Activated naive CD4-positive, alpha-beta T cell treated with anti-CD3 and anti-CD28 coated beads, Interleukin-2, amount 50 U/mL, for 72 hours (primary cell): ENCODE data around the gene SCYGR8. TPM values are rescaled to one million over a fixed set of nuclear protein-coding genes. Genes with fewer than 3 reads are reported as not detected.
"Not testable (repeated sequence)": the region's sequence is repeated elsewhere in the genome, so short reads cannot be mapped to it uniquely, and the experiment has no call there.

Source experiments
- ATAC-seq, 2 donors: fragments of 150-1000 bp; cut with Tn5 transposase; 2 replicates each; pipeline ENCODE4 v1.10.0; 2021; ENCODE audit warnings: mild to moderate bottlenecking in 2 of 2, moderate library complexity in 2 of 2
- DNase-seq, 2 donors: peaks; one replicate each; pipeline ENCODE4 v3.0.0; 2021 to 2022; ENCODE audit warnings: low spot score in 2 of 2
- H3K27ac Mint-ChIP-seq, 2 donors: one replicate each; pipeline ENCODE4 v1.8.0; 2022; ENCODE audit warnings: mild to moderate bottlenecking in 2 of 2, mixed read lengths in 2 of 2
- H3K36me3 Mint-ChIP-seq, 2 donors: one replicate each; pipeline ENCODE4 v1.8.0; 2022; ENCODE audit warnings: mixed read lengths in 2 of 2
- H3K9me3 Mint-ChIP-seq, 2 donors: one replicate each; pipeline ENCODE4 v1.8.0; 2022; ENCODE audit warnings: mixed read lengths in 2 of 2
- total RNA-seq, 2 donors: library from RNA; stranded (reverse); gene quantifications; one replicate each; pipeline ENCODE4 v1.2.3, GENCODE V29; 2022

The SCYGR8 gene
- total RNA-seq: not detected

GRCh38 chr2:227745594-227745993 lies at the start of gene SCYGR8:
Gene SCYGR8, plus strand, starts transcription at chr2:227745894. Its CDS starts 0 bp downstream, at chr2:227745894.
- no peaks in the 10 kb centered on the region for H3K9me3 Mint-ChIP-seq
- no peak for ATAC-seq

GRCh38 chr2:227696990-227697679 lies 48.6 kb upstream of the SCYGR8 start:
- ATAC-seq (no peak), DNase-seq (no peak)
- Mint-ChIP-seq H3K9me3 (no peaks in the 10 kb centered on the region), H3K27ac (no peak overlapping the region), H3K36me3 (no peaks in the 10 kb centered on the region)

More at GRCh38 chr2:227745594-227745993, at the start of gene SCYGR8:
- no peak within 1 kb of the TSS for H3K27ac Mint-ChIP-seq
- no peak for DNase-seq
- H3K36me3 Mint-ChIP-seq: no peaks in the 10 kb centered on the region

- H3K9me3 Mint-ChIP-seq: no peaks in the 10 kb centered on the region
- H3K27ac Mint-ChIP-seq: no peak overlapping the region
- ATAC-seq: no peak
- H3K36me3 Mint-ChIP-seq: no peaks in the 10 kb centered on the region
- DNase-seq: no peak
Observed at GRCh38 chr2:227701556-227701955, 44.1 kb upstream of the SCYGR8 start.

GRCh38 chr2:227703280-227703732 lies 42.4 kb upstream of the SCYGR8 start:
- H3K36me3 Mint-ChIP-seq: no peaks in the 10 kb centered on the region
- no peak overlapping the region for H3K27ac Mint-ChIP-seq
- no peaks in the 10 kb centered on the region for H3K9me3 Mint-ChIP-seq
- ATAC-seq (no peak), DNase-seq (no peak)

GRCh38 chr2:227703961-227704360 lies 41.7 kb upstream of the SCYGR8 start:
- no peaks in the 10 kb centered on the region for H3K9me3 Mint-ChIP-seq
- no peaks in the 10 kb centered on the region for H3K36me3 Mint-ChIP-seq
- H3K27ac Mint-ChIP-seq: no peak overlapping the region
- DNase-seq (no peak), ATAC-seq (no peak)

- Mint-ChIP-seq H3K36me3 (no peaks in the 10 kb centered on the region), H3K27ac (no peak overlapping the region), H3K9me3 (no peaks in the 10 kb centered on the region)
- DNase-seq: no peak
- ATAC-seq: no peak
Observed at GRCh38 chr2:227706859-227707258, 38.8 kb upstream of the SCYGR8 start.

- ATAC-seq (no peak), DNase-seq (no peak)
- Mint-ChIP-seq H3K27ac (no peak overlapping the region), H3K9me3 (no peaks in the 10 kb centered on the region), H3K36me3 (no peaks in the 10 kb centered on the region)
Observed at GRCh38 chr2:227707390-227707789, 38.3 kb upstream of the SCYGR8 start.

- H3K36me3 Mint-ChIP-seq: no peaks in the 10 kb centered on the region
- DNase-seq: no peak
- ATAC-seq: no peak
- no peak overlapping the region for H3K27ac Mint-ChIP-seq
- no peaks in the 10 kb centered on the region for H3K9me3 Mint-ChIP-seq
Observed at GRCh38 chr2:227710986-227711385, 34.7 kb upstream of the SCYGR8 start.

GRCh38 chr2:227713291-227713690 lies 32.4 kb upstream of the SCYGR8 start:
- ATAC-seq (no peak), DNase-seq (no peak)
- Mint-ChIP-seq H3K27ac (no peak overlapping the region), H3K36me3 (no peaks in the 10 kb centered on the region), H3K9me3 (no peaks in the 10 kb centered on the region)

GRCh38 chr2:227716501-227716900 lies 29.2 kb upstream of the SCYGR8 start:
- DNase-seq (no peak), ATAC-seq (no peak)
- Mint-ChIP-seq H3K27ac (no peak overlapping the region), H3K36me3 (no peaks in the 10 kb centered on the region), H3K9me3 (no peaks in the 10 kb centered on the region)

GRCh38 chr2:227717687-227718567 lies 27.8 kb upstream of the SCYGR8 start, which contains the start of gene SLC19A3:
Gene SLC19A3, minus strand, starts transcription at chr2:227718028. Its CDS starts 15,710 bp downstream, at chr2:227702318.
- Mint-ChIP-seq H3K27ac (no peak within 1 kb of the TSS), H3K9me3 (no peaks in the 10 kb centered on the region), H3K36me3 (no peaks in the 10 kb centered on the region)
- DNase-seq: peak in 1 of 2 donors; percentile 29
- no peak for ATAC-seq

- ATAC-seq (no peak), DNase-seq (no peak)
- no peak overlapping the region for H3K27ac Mint-ChIP-seq
Observed at GRCh38 chr2:227719641-227720040, 26.1 kb upstream of the SCYGR8 start.

GRCh38 chr2:227720680-227721079 lies 25.0 kb upstream of the SCYGR8 start:
- H3K36me3 Mint-ChIP-seq: no peaks in the 10 kb centered on the region
- H3K9me3 Mint-ChIP-seq: no peaks in the 10 kb centered on the region
- ATAC-seq (no peak), DNase-seq (no peak)
- H3K27ac Mint-ChIP-seq: no peak overlapping the region

More at GRCh38 chr2:227719641-227720040, 26.1 kb upstream of the SCYGR8 start:
- Mint-ChIP-seq H3K36me3 (no peaks in the 10 kb centered on the region), H3K9me3 (no peaks in the 10 kb centered on the region)

- DNase-seq, H3K36me3 Mint-ChIP-seq, H3K9me3 Mint-ChIP-seq, H3K27ac Mint-ChIP-seq, ATAC-seq: not testable (repeated sequence)
Observed at GRCh38 chr2:227722821-227723220, 22.9 kb upstream of the SCYGR8 start.

- ATAC-seq: no peak
- Mint-ChIP-seq H3K36me3 (no peaks in the 10 kb centered on the region), H3K27ac (no peak within 1 kb of the TSS)
Observed at GRCh38 chr2:227724394-227725039, 21.2 kb upstream of the SCYGR8 start, which contains the start of gene SCYGR6. Gene SCYGR6, minus strand, starts transcription at chr2:227724757. Its CDS starts 0 bp downstream, at chr2:227724757.

GRCh38 chr2:227728035-227728434 lies 17.7 kb upstream of the SCYGR8 start, which contains the start of gene SCYGR7:
Gene SCYGR7, plus strand, starts transcription at chr2:227728335. Its CDS starts 0 bp downstream, at chr2:227728335.
- no peak within 1 kb of the TSS for H3K27ac Mint-ChIP-seq
- ATAC-seq: no peak
- DNase-seq: no peak
- no peaks in the 10 kb centered on the region for H3K36me3 Mint-ChIP-seq
- no peaks in the 10 kb centered on the region for H3K9me3 Mint-ChIP-seq

More at GRCh38 chr2:227724394-227725039, 21.2 kb upstream of the SCYGR8 start, which contains the start of gene SCYGR6:
- DNase-seq: no peak
- H3K9me3 Mint-ChIP-seq: no peaks in the 10 kb centered on the region

GRCh38 chr2:227739351-227739750 lies 6.3 kb upstream of the SCYGR8 start:
- Mint-ChIP-seq H3K9me3 (peaks cover 0 to 4% of the 10 kb centered on the region in 2 donors), H3K27ac (no peak overlapping the region), H3K36me3 (no peaks in the 10 kb centered on the region)
- ATAC-seq: no peak
- no peak for DNase-seq
